H9 (cell line): ENCODE measurements around the gene RXFP1. TPM values are rescaled to one million over a fixed set of nuclear protein-coding genes. Genes with fewer than 3 reads are reported as not detected.

Experiments used
- DNase-seq: peaks from one replicate; pipeline ENCODE4 v3.0.0-alpha.2; 2017
- H2AFZ ChIP-seq: one replicate; pipeline ENCODE4 v1.6.1; 2013; ENCODE audit warnings: mild to moderate bottlenecking, low read length, control low read depth, moderate library complexity
- H2AK5ac ChIP-seq: 2 replicates; pipeline ENCODE4 v1.6.1; 2013; ENCODE audit warnings: low read length, control low read depth, mixed read lengths; ENCODE audit not compliant: insufficient read length
- H2BK120ac ChIP-seq: one replicate; pipeline ENCODE4 v1.6.1; 2013; ENCODE audit warnings: low read depth, mild to moderate bottlenecking, low read length, control low read depth, inconsistent platforms; ENCODE audit not compliant: poor library complexity, severe bottlenecking
- H2BK12ac ChIP-seq: 2 replicates; pipeline ENCODE4 v1.6.1; 2013; ENCODE audit warnings: low read length, control low read depth, mixed read lengths, low read depth; ENCODE audit not compliant: insufficient read length
- H2BK15ac ChIP-seq: 2 replicates; pipeline ENCODE4 v1.6.1; 2013; ENCODE audit warnings: low read depth, low read length, control low read depth
- H2BK20ac ChIP-seq: one replicate; pipeline ENCODE4 v1.6.1; 2013; ENCODE audit warnings: low read depth, mild to moderate bottlenecking, low read length, control low read depth, inconsistent platforms; ENCODE audit not compliant: poor library complexity, severe bottlenecking
- H2BK5ac ChIP-seq: 2 replicates; pipeline ENCODE4 v1.6.1; 2013; ENCODE audit warnings: low read length, control low read depth, mixed read lengths; ENCODE audit not compliant: insufficient read length
- H3K14ac ChIP-seq: 2 replicates; pipeline ENCODE4 v1.6.1; 2013; ENCODE audit warnings: low read length, control low read depth; ENCODE audit not compliant: insufficient read depth
- H3K18ac ChIP-seq: 2 replicates; pipeline ENCODE4 v1.6.1; 2013; ENCODE audit warnings: low read depth, mild to moderate bottlenecking, mixed read lengths, low read length, control low read depth; ENCODE audit not compliant: insufficient read length
- H3K23ac ChIP-seq: 2 replicates; pipeline ENCODE4 v1.6.1; 2013; ENCODE audit warnings: low read length, control low read depth, mixed read lengths, low read depth; ENCODE audit not compliant: insufficient read length
- H3K23me2 ChIP-seq: 2 replicates; pipeline ENCODE4 v1.6.1; 2013; ENCODE audit warnings: low read depth, mild to moderate bottlenecking, mixed read lengths, low read length, control low read depth; ENCODE audit not compliant: insufficient read length, poor library complexity, severe bottlenecking
- H3K27ac ChIP-seq: 2 replicates; pipeline ENCODE4 v1.5.1; 2013; ENCODE audit warnings: low read length, control low read depth, mixed read lengths, low read depth; ENCODE audit not compliant: insufficient read length
- H3K27me3 ChIP-seq: 2 replicates; pipeline ENCODE4 v1.6.1; 2013; ENCODE audit warnings: low read length, control low read depth, inconsistent platforms; ENCODE audit not compliant: insufficient read depth
- H3K4ac ChIP-seq: 2 replicates; pipeline ENCODE4 v1.6.1; 2013; ENCODE audit warnings: low read depth, mild to moderate bottlenecking, control low read depth, inconsistent platforms, low read length, moderate library complexity
- H3K4me1 ChIP-seq: 2 replicates; pipeline ENCODE4 v1.6.1; 2013; ENCODE audit warnings: low read length, control low read depth, inconsistent platforms; ENCODE audit not compliant: insufficient read depth
- H3K4me2 ChIP-seq: 2 replicates; pipeline ENCODE4 v1.6.1; 2013; ENCODE audit warnings: low read length, control low read depth, mixed read lengths; ENCODE audit not compliant: insufficient read length, insufficient read depth
- H3K56ac ChIP-seq: 2 replicates; pipeline ENCODE4 v1.6.1; 2013; ENCODE audit warnings: low read depth, mild to moderate bottlenecking, mixed read lengths, low read length, control low read depth; ENCODE audit not compliant: insufficient read length
- H3K79me1 ChIP-seq: 2 replicates; pipeline ENCODE4 v1.6.1; 2013; ENCODE audit warnings: low read depth, mild to moderate bottlenecking, moderate library complexity, low read length, control low read depth, inconsistent platforms; ENCODE audit not compliant: insufficient read depth, poor library complexity, severe bottlenecking
- H3K79me2 ChIP-seq: 2 replicates; pipeline ENCODE4 v1.6.1; 2013; ENCODE audit warnings: low read length, control low read depth, inconsistent platforms; ENCODE audit not compliant: insufficient read depth
- H3K9ac ChIP-seq: 2 replicates; pipeline ENCODE4 v1.6.1; 2013; ENCODE audit warnings: low read length, control low read depth, mixed read lengths; ENCODE audit not compliant: insufficient read length; ENCODE audit errors: extremely low read depth
- H3K9me3 ChIP-seq: one replicate; pipeline ENCODE4 v1.6.1; 2013; ENCODE audit warnings: low read depth, low read length, inconsistent platforms; ENCODE audit not compliant: control insufficient read depth
- H3T11ph ChIP-seq: one replicate; pipeline ENCODE4 v1.6.1; 2013; ENCODE audit warnings: mild to moderate bottlenecking, low read length, control low read depth, inconsistent platforms
- H4K20me1 ChIP-seq: one replicate; pipeline ENCODE4 v1.6.1; 2013; ENCODE audit not compliant: control insufficient read depth, insufficient read length, insufficient read depth
- H4K5ac ChIP-seq: 2 replicates; pipeline ENCODE4 v1.6.1; 2013; ENCODE audit warnings: low read depth, mild to moderate bottlenecking, mixed read lengths, low read length, control low read depth; ENCODE audit not compliant: insufficient read length
- H4K8ac ChIP-seq: replicated peaks from 2 replicates; pipeline ENCODE4 v1.6.1; 2013; ENCODE audit warnings: low read length, control low read depth, mixed read lengths, low read depth; ENCODE audit not compliant: insufficient read length
- H4K91ac ChIP-seq: 2 replicates; pipeline ENCODE4 v1.6.1; 2013; ENCODE audit warnings: low read depth, mild to moderate bottlenecking, moderate library complexity, mixed read lengths, low read length, control low read depth; ENCODE audit not compliant: insufficient read length
- H3K27ac Mint-ChIP-seq, 3 experiments: 2 replicates in 2 of 3; 3 replicates in 1 of 3; pipeline ENCODE4 v1.8.0; 2020 to 2021; ENCODE audit warnings: mixed read lengths in 3 of 3, mild to moderate bottlenecking in 1 of 3, moderate library complexity in 1 of 3
- H3K27me3 Mint-ChIP-seq: 2 replicates; pipeline ENCODE4 v1.8.0; 2021; ENCODE audit warnings: low read depth, mild to moderate bottlenecking, moderate library complexity, mixed read lengths
- H3K36me3 Mint-ChIP-seq, 3 experiments: 2 replicates in 2 of 3; 3 replicates in 1 of 3; pipeline ENCODE4 v1.8.0; 2020 to 2021; ENCODE audit warnings: low read depth in 3 of 3, mixed read lengths in 3 of 3; ENCODE audit not compliant: insufficient read depth in 1 of 3
- H3K4me1 Mint-ChIP-seq, 2 experiments: 2 replicates each; pipeline ENCODE4 v1.8.0; 2020; ENCODE audit warnings: mixed read lengths in 2 of 2
- H3K4me3 Mint-ChIP-seq, 2 experiments: 2 replicates in 1 of 2; 3 replicates in 1 of 2; pipeline ENCODE4 v1.8.0; 2020 to 2021; ENCODE audit warnings: mild to moderate bottlenecking in 2 of 2, mixed read lengths in 2 of 2, moderate library complexity in 1 of 2
- H3K9me3 Mint-ChIP-seq, 2 experiments: 2 replicates in 1 of 2; 3 replicates in 1 of 2; pipeline ENCODE4 v1.8.0; 2020; ENCODE audit warnings: mild to moderate bottlenecking in 2 of 2, mixed read lengths in 2 of 2, moderate library complexity in 1 of 2
- CTCF ChIP-seq: fragments of 200-600 bp; sonication (generic); conservative IDR thresholded peaks from 3 replicates; pipeline ENCODE4 v1.8.0; 2021; ENCODE audit warnings: antibody characterized with exemption, mild to moderate bottlenecking
- total RNA-seq: library from RNA; stranded (reverse); gene quantifications from 2 replicates; pipeline ENCODE4 v1.2.1, GENCODE V29; 2021

RXFP1 gene
- total RNA-seq, 1 experiment from 2014 or later: 0.17 TPM

GRCh38 chr4:158581161-158581560 is 59.5 kb downstream of the RXFP1 start:
- no peak overlapping the region for H3K27ac Mint-ChIP-seq
- H3K23ac ChIP-seq: no peak overlapping the region
- H3K79me2 ChIP-seq: no peaks in the 10 kb centered on the region
- H2BK5ac ChIP-seq: no peak overlapping the region
- peaks cover 4% of the 10 kb centered on the region; the same call in 1 of the 2 replicates for H3K4me1 ChIP-seq
- H3K23me2 ChIP-seq: no peaks in the 10 kb centered on the region
- no peaks in the 10 kb centered on the region for H3K79me1 ChIP-seq
- no peak overlapping the region for H3T11ph ChIP-seq
- H3K18ac ChIP-seq: no peak overlapping the region
- H3K4me3 Mint-ChIP-seq: no peak overlapping the region
- no peak overlapping the region for H2AK5ac ChIP-seq
- no peak overlapping the region for H2AFZ ChIP-seq
- H3K9me3 ChIP-seq: no peaks in the 10 kb centered on the region
- H2BK12ac ChIP-seq: no peak overlapping the region
- H4K20me1 ChIP-seq: no peaks in the 10 kb centered on the region
- H3K4ac ChIP-seq: no peak overlapping the region
- no peak for TF ChIP-seq CTCF
- no peak overlapping the region for H3K14ac ChIP-seq
- no peak overlapping the region for H4K8ac ChIP-seq
- no peak overlapping the region for H3K4me2 ChIP-seq
- H2BK20ac ChIP-seq: no peak overlapping the region
- no peak overlapping the region for H2BK120ac ChIP-seq
- no peak overlapping the region for H3K56ac ChIP-seq
- DNase-seq: no peak
- H3K36me3 Mint-ChIP-seq: peaks cover 0 to 4% (median 0%) of the 10 kb centered on the region in 3 experiments; a peak in 1 of 7 replicates
- H3K9me3 Mint-ChIP-seq: peaks cover 0 to 3% of the 10 kb centered on the region in 2 experiments; a peak in 1 of 5 replicates
- peaks cover 19 to 20% of the 10 kb centered on the region in 2 experiments for H3K4me1 Mint-ChIP-seq
- H4K91ac ChIP-seq: no peak overlapping the region
- no peak overlapping the region for H3K9ac ChIP-seq
- H3K27me3 ChIP-seq: no peaks in the 10 kb centered on the region
- no peak overlapping the region for H3K27ac ChIP-seq
- H3K27me3 Mint-ChIP-seq: peaks cover 12% of the 10 kb centered on the region
- H2BK15ac ChIP-seq: no peak overlapping the region
- H4K5ac ChIP-seq: no peak overlapping the region
